DOHH2 (cell line): ENCODE data around the gene LRRTM4.

Experiments used
- CTCF ChIP-seq: fragments of 200-600 bp; sonication (generic); IDR thresholded peaks from one replicate; pipeline ENCODE4 v1.5.1; 2014; ENCODE audit warnings: antibody characterized with exemption, mild to moderate bottlenecking, low read depth, low read length; ENCODE audit not compliant: poor library complexity, severe bottlenecking
- EZH2phosphoT487 ChIP-seq: fragments of 200-600 bp; sonication (generic); IDR thresholded peaks from 2 replicates; pipeline ENCODE4 v1.6.1; 2017; ENCODE audit warnings: borderline replicate concordance, mild to moderate bottlenecking, antibody characterized with exemption, low read length, moderate library complexity, mixed read lengths

GRCh38 chr2:77571545-77571944 lies 49.4 kb upstream of the LRRTM4 start:
- TF ChIP-seq CTCF: no peak
- no peak for TF ChIP-seq EZH2phosphoT487
